Stimulated activated CD4-positive, alpha-beta T cell treated with anti-CD3 and anti-CD28 coated beads, Interleukin-12 subunit alpha, Interleukin-12 subunit beta, amount 100 ng/mL, for 24 hours (primary cell): Measurements from ENCODE around the gene TRMT44.
"Not testable (repeated sequence)": the region's sequence is repeated elsewhere in the genome, so short reads cannot be mapped to it uniquely, and the experiment has no call there.

Experiments used
- DNase-seq, 2 experiments: peaks; one replicate each; pipeline ENCODE4 v3.0.0-alpha.2; 2020; ENCODE audit warnings: low read depth in 2 of 2

TRMT44 gene

GRCh38 chr4:8407316-8407715 is 33.3 kb upstream of the TRMT44 start:
- no peak for DNase-seq

GRCh38 chr4:8407756-8408155 is 32.8 kb upstream of the TRMT44 start:
- no peak for DNase-seq

- no peak for DNase-seq
Measured at GRCh38 chr4:8409264-8410065, 31.1 kb upstream of the TRMT44 start.

GRCh38 chr4:8410066-8410625 is 30.4 kb upstream of the TRMT44 start:
- no peak for DNase-seq

GRCh38 chr4:8410641-8411271 is 29.8 kb upstream of the TRMT44 start:
- DNase-seq, result no peak

GRCh38 chr4:8411351-8412180 is 29.0 kb upstream of the TRMT44 start:
- DNase-seq, result no peak

- no peak for DNase-seq
Measured at GRCh38 chr4:8412288-8412687, 28.3 kb upstream of the TRMT44 start.

- DNase-seq, result peak in 1 of 2 experiments; percentile 49
Measured at GRCh38 chr4:8414377-8414776, 26.2 kb upstream of the TRMT44 start.

GRCh38 chr4:8417071-8417614 is 23.4 kb upstream of the TRMT44 start:
- DNase-seq, result no peak

GRCh38 chr4:8419222-8420041 is 21.1 kb upstream of the TRMT44 start:
- DNase-seq, result peak in 1 of 2 experiments; percentile 43

- not testable (repeated sequence) for DNase-seq
Measured at GRCh38 chr4:8420151-8420550, 20.4 kb upstream of the TRMT44 start.

GRCh38 chr4:8422327-8422726 is 18.2 kb upstream of the TRMT44 start:
- DNase-seq, result no peak

- no peak for DNase-seq
Measured at GRCh38 chr4:8422786-8423185, 17.8 kb upstream of the TRMT44 start.

GRCh38 chr4:8427262-8427661 is 13.3 kb upstream of the TRMT44 start:
- no peak for DNase-seq

- no peak for DNase-seq
Measured at GRCh38 chr4:8427761-8428287, 12.8 kb upstream of the TRMT44 start.

GRCh38 chr4:8428288-8429097 is 12.1 kb upstream of the TRMT44 start:
- peak; percentile 85 to 89 for DNase-seq

GRCh38 chr4:8431553-8431952 is 9.0 kb upstream of the TRMT44 start:
- DNase-seq, result no peak

GRCh38 chr4:8433136-8433535 is 7.4 kb upstream of the TRMT44 start:
- no peak for DNase-seq

GRCh38 chr4:8434251-8435073 is 6.1 kb upstream of the TRMT44 start:
- DNase-seq, result no peak
